22Rv1 (cell line): Measurements from ENCODE around the gene KCNQ4.

Experiments used
- H3K27ac ChIP-seq: fragments of 450-650 bp; 2 replicates; pipeline ENCODE4 v1.5.1; 2017
- ZFX ChIP-seq: fragments of 450-650 bp; IDR thresholded peaks from 2 replicates; pipeline ENCODE4 v1.6.1; 2017; ENCODE audit warnings: antibody characterized with exemption, borderline replicate concordance
- TF ChIP-seq, protein P1 (sequence below): fragments of 450-650 bp; IDR thresholded peaks from 2 replicates; pipeline ENCODE4 v1.5.1; 2017; ENCODE audit warnings: mild to moderate bottlenecking

Gene KCNQ4

DNA sequence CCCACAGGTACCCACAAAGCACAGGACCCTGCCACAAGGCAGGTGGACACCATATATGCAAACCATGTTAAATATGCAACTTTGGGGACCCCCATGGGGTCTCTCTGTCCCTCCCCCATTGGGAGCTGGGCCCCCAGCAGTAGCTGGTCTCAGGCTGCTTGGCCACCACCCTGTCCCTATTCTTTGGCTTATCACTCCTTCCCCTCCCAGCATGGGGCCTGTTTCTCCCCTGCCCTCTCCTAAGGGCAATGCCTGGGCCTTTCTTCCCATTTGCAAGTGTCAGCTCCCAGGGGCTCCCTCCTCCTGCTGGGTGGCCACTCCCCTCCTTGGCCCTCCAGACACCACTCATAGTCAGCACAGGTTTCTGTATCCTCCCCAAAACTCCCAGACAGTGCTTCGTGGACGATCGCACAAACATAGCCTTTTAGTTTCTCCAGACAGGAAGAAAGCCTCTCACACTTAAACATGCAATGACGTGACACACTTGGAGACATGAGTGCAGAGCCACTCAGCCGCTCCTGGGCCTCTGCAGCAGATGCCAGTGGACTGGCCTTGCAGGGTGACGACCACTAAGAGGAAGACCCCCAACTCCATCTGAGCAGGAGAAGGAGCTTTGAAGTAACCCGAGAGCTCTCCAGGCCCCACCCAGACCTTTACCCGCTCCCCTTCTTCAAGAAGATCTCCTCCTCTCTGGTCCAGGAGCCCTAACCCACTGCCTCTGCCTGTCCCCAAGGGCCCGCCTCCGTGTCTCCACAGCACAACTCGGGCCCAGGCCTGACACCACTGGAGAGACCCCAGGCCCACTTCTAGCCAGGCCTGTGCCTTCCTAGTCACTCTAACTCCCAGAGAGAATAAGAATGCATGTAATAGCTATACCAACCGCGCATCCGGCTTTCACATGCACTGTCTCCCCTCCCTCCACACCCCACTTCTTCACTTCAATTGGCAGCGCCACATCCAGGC is 55.7 kb downstream of the KCNQ4 start:
- no peak overlapping the region for H3K27ac ChIP-seq
- TF ChIP-seq ZFX, result no peak
- TF ChIP-seq, protein P1, sequence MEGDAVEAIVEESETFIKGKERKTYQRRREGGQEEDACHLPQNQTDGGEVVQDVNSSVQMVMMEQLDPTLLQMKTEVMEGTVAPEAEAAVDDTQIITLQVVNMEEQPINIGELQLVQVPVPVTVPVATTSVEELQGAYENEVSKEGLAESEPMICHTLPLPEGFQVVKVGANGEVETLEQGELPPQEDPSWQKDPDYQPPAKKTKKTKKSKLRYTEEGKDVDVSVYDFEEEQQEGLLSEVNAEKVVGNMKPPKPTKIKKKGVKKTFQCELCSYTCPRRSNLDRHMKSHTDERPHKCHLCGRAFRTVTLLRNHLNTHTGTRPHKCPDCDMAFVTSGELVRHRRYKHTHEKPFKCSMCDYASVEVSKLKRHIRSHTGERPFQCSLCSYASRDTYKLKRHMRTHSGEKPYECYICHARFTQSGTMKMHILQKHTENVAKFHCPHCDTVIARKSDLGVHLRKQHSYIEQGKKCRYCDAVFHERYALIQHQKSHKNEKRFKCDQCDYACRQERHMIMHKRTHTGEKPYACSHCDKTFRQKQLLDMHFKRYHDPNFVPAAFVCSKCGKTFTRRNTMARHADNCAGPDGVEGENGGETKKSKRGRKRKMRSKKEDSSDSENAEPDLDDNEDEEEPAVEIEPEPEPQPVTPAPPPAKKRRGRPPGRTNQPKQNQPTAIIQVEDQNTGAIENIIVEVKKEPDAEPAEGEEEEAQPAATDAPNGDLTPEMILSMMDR, result no peak

DNA sequence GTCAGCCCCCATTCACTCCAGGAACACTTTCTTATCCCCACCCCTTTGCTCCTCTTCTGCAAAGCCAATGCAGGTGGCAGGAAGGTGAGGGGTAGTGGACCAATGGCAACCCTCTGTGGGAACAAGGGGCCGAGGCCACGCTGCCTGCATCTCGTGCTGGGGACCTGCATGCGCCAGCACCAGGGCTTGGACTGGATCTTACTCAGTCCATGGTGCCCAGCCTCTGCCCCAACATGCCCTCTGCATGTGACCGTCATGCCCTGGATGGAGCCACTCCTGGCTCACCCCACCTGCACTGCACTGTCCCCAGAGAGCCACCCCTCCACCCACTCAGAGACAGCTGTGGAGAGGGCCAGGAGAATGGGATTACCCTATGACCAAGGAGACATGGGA is 56.4 kb downstream of the KCNQ4 start:
- H3K27ac ChIP-seq, result no peak overlapping the region
- TF ChIP-seq, protein P1, result no peak
- no peak for TF ChIP-seq ZFX

DNA sequence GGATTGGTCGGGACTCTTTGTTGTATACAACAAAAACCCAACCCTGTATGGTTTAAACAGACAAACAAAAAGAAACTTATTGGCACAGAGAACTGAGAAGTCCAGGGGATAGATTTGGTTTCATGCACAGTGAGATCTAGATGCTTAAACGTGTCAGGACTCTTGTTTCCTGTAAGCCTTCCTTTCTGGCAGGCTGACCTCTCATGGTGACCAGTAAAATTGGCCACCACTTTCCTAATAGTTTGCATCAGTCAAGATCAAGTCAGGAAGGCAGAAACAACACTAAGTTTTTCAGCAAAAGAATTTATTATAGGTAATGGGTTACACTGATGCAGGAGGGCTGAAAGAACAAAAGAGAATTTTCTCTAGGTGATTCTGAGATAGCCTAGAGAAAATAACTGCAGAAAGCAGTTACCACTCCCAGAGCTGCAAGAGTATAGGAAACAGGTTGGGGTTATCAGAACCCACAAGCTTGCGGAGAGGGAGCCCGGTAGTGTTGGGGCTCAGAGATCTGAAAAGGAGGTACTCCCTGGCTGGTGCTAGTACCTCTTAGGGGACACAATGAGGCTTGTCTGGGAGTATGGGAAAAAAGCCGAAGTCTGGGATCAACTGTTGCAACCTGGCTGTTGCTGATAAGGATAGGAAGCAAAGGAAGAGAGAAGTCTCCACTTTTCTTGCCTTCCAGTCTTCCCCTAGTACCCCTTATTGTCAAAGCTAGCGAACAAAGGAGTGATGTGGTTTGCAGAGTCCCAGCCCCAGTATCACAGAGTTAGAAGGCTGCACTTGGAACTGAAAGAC is 57.1 kb downstream of the KCNQ4 start:
- no peak overlapping the region for H3K27ac ChIP-seq
- TF ChIP-seq, protein P1, result no peak
- no peak for TF ChIP-seq ZFX

DNA sequence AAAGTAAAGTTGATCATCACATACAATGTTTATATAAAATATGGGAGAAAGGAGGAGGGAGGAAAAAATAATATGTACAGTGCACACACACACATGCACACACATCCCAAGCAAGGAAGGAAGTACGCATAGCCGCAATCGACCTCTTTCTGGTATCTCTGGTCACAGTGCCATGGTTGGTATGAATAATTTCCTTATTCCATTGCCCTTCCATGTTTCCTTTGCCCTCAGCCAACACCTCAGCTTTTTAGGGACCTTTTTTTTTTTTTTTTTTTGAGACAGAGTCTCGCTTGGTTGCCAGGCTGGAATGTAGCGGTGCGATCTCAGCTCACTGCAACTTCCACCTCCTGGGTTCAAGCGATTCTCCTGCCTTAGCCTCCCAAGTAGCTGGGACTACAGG is 58.0 kb downstream of the KCNQ4 start:
- TF ChIP-seq ZFX, result no peak
- TF ChIP-seq, protein P1, result no peak

DNA sequence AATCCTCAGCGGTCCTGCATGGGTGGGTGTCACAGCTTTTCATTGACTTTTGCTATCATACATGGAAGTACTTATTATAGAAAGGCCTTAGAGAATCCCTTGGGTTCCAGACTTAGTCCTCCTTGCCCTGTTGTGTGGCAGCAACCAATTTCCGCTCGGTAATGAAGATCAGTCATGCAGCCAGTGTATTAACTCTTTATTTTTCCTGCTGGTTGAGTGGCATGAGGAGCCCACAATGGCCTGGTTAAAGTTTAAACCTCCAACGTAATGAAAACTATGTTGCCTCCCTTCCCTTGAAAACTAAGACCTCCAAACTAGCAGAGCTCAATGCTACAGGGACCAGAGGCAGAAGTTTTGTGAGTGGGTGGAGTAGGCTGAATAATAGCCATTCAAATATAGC is 58.6 kb downstream of the KCNQ4 start:
- no peak overlapping the region for H3K27ac ChIP-seq
- TF ChIP-seq, protein P1, result no peak
- no peak for TF ChIP-seq ZFX

More for the DNA sequence above, 58.0 kb downstream of the KCNQ4 start:
- no peak overlapping the region for H3K27ac ChIP-seq

DNA sequence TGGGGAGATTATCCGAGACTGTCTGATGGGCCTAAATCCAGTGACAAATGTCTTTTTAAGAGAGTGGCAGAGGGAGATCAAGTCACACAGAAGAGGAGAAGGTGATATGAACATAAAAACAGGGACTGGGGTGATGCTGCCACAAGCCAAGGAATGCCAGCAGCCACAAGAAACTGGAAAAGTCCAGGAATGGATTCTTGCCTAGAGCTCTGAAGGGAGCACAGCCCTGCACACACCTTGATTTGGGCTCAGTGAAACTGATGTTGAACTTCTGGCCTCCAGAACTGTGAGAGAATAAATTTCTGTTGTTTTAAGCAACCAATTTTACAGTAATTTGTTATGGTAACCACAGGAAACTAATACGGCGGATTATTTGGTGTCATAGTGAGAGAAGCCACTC is 59.1 kb downstream of the KCNQ4 start:
- H3K27ac ChIP-seq, result no peak overlapping the region
- no peak for TF ChIP-seq ZFX
- TF ChIP-seq, protein P1, result no peak
